ENCODE measurements around the gene LDLRAP1.

DNA sequence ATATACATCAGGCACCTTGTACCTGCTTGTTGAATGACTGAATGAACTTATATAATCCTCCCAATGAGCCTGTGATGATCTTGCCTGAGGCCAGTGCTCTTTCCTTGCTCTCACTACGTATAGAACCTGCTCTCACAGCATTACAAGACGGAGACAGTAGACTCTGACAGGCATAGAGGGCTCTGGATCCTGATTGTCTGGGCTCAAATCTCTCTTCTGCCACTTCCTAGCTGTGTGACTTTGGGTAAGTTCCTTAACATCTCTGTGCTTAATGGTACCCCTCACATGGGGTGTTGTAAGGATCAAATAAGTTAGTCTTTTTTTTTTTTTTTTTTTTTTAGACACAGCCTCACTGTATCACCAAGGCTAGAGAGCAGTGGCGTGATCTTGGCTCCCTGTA is 69.0 kb downstream of the LDLRAP1 start:
- TF ChIP-seq, protein P1, sequence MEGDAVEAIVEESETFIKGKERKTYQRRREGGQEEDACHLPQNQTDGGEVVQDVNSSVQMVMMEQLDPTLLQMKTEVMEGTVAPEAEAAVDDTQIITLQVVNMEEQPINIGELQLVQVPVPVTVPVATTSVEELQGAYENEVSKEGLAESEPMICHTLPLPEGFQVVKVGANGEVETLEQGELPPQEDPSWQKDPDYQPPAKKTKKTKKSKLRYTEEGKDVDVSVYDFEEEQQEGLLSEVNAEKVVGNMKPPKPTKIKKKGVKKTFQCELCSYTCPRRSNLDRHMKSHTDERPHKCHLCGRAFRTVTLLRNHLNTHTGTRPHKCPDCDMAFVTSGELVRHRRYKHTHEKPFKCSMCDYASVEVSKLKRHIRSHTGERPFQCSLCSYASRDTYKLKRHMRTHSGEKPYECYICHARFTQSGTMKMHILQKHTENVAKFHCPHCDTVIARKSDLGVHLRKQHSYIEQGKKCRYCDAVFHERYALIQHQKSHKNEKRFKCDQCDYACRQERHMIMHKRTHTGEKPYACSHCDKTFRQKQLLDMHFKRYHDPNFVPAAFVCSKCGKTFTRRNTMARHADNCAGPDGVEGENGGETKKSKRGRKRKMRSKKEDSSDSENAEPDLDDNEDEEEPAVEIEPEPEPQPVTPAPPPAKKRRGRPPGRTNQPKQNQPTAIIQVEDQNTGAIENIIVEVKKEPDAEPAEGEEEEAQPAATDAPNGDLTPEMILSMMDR (IDR thresholded peaks at IDR 0.05), result no peak
- no peak for TF ChIP-seq EZH2 (IDR thresholded peaks at IDR 0.05)
